K562 (cell line): ENCODE measurements around the gene GPD2. TPM values are rescaled to one million over a fixed set of nuclear protein-coding genes. Genes with fewer than 3 reads are reported as not detected.

ENCODE experiments used
- ARID4B ChIP-seq: sonication (generic); formaldehyde crosslinking; IDR thresholded peaks from 2 replicates; pipeline ENCODE4 v1.8.0; 2022; ENCODE audit warnings: mild to moderate bottlenecking, missing genetic modification reagents
- CLOCK ChIP-seq: fragments of 250-450 bp; sonication (Bioruptor Pico); IDR thresholded peaks from 2 replicates; pipeline ENCODE4 v1.4.0; 2020; ENCODE audit warnings: mild to moderate bottlenecking, moderate library complexity, borderline replicate concordance
- PHB2 ChIP-seq: fragments of 450-650 bp; IDR thresholded peaks from 2 replicates; pipeline ENCODE4 v1.6.1; 2017; ENCODE audit warnings: low read depth
- RBM15 ChIP-seq: fragments of 200-400 bp; formaldehyde crosslinking; IDR thresholded peaks from 2 replicates; pipeline ENCODE4 v1.6.1; 2018; ENCODE audit warnings: mild to moderate bottlenecking, low read length, moderate library complexity; ENCODE audit not compliant: insufficient read depth
- TOE1 ChIP-seq, 2 experiments: fragments of 450-650 bp in 1 of 2; sonication (generic) in 1 of 2; formaldehyde crosslinking in 1 of 2; IDR thresholded peaks; 2 replicates each; pipeline versions ENCODE4 v1.7.1 to v1.8.0; 2016 to 2022; ENCODE audit warnings: borderline replicate concordance in 2 of 2, mild to moderate bottlenecking in 2 of 2, antibody characterized with exemption in 1 of 2, inconsistent platforms in 1 of 2, low read depth in 1 of 2, missing genetic modification reagents in 1 of 2, moderate library complexity in 1 of 2
- ZFP30 ChIP-seq: fragments of 250-450 bp; sonication (Bioruptor Pico); IDR thresholded peaks from 2 replicates; pipeline ENCODE4 v1.8.0; 2022; ENCODE audit warnings: moderate library complexity, mild to moderate bottlenecking, inconsistent platforms, borderline replicate concordance
- ZNF444 ChIP-seq: fragments of 250-450 bp; sonication (Bioruptor Pico); IDR thresholded peaks from 2 replicates; pipeline ENCODE4 v1.4.0; 2020; ENCODE audit warnings: mild to moderate bottlenecking, moderate library complexity
- polyA plus RNA-seq, 8 experiments: library from polyadenylated mRNA; depleted of rRNA in 4 of 8; stranded (reverse) in 5 of 8; unstranded in 3 of 8; fragments of >200 nt; fragmentation: Nextera tagmentation in 2 of 8; fragmentation: Illumina TruSeq in 1 of 8; extraction: Ambion mirVana in 2 of 8; extraction: Trizol in 1 of 8; gene quantifications; 2 replicates each; pipeline versions ENCODE4 v1.2.1 to v1.2.3, GENCODE V29; 2011 to 2014; ENCODE audit warnings: inconsistent platforms in 1 of 8, missing spikeins in 1 of 8
- total RNA-seq, 7 experiments: library from RNA; depleted of rRNA in 6 of 7; stranded (reverse); fragments of >200 nt in 6 of 7; fragmentation: Illumina TruSeq in 2 of 7; extraction: Trizol in 2 of 7; gene quantifications; 2 replicates each; pipeline versions ENCODE4 v1.2.1 to v1.2.3, GENCODE V29; 2011 to 2021; ENCODE audit warnings: low replicate concordance in 1 of 7
- TF ChIP-seq, protein P1 (sequence below): fragments of 200-800 bp; sonication (Bioruptor generic); IDR thresholded peaks from 2 replicates; pipeline ENCODE4 v1.6.1; 2016; ENCODE audit warnings: missing genetic modification characterization, missing compliant biosample characterization
- TF ChIP-seq, protein P2 (sequence below): sonication (generic); formaldehyde crosslinking; IDR thresholded peaks from 2 replicates; pipeline ENCODE4 v1.8.0; 2022; ENCODE audit warnings: mild to moderate bottlenecking, missing genetic modification reagents, borderline replicate concordance

The GPD2 gene
- total and polyA plus RNA-seq, 9 of the 15 experiments (the other 6 are each of a cell fraction or from before 2014, with no cell fraction given), result 5.2 to 39.2 (median 19.0) TPM

DNA sequence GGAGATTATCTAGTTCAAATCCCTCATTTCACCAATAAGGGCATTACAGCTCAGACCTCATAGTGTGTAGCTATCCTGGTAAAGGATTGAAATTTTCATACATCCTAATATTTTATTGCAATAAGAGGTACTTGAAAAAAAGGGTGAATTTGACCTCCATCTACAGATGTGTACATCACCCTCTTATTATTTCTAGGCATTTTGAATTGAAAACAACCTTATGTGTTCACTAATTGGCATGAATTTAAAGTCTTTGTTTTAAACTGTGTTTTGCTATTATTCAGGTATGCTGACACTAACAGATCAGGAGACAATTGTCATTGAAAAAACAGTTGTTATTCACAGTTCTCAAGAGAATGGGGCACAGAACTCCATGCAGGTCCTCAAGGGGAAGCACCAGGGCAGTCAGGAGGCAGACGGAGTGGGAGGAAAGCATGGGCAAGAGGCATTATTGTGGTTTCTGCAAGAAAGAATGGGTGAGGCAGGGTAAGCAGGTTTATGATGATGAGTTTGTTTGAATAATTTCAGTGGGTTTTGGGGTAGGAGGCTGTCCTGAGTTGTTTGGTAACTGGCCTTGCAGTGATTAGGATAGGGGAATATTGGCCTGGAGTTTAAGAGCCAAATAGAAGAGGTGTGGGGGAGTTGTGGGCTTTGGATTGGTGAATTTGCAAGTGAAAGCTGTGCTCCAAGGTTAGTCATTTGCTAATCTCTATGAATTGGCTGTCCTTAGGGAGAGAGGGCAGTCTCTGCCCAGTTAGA is 194.6 kb downstream of the GPD2 start (continued):
- TF ChIP-seq RBM15 (no peak), PHB2 (no peak), ARID4B (no peak), ZFP30 (CRISPR knock-in tag) (no peak), CLOCK (no peak), TOE1 (IDR thresholded peaks at IDR 0.05; ENCODE audit: borderline replicate concordance) (no peak), TOE1 (CRISPR knock-in tag; IDR thresholded peaks at IDR 0.05; ENCODE audit: borderline replicate concordance, low read depth) (no peak), ZNF444 (CRISPR knock-in tag) (no peak)
- TF ChIP-seq, protein P1, sequence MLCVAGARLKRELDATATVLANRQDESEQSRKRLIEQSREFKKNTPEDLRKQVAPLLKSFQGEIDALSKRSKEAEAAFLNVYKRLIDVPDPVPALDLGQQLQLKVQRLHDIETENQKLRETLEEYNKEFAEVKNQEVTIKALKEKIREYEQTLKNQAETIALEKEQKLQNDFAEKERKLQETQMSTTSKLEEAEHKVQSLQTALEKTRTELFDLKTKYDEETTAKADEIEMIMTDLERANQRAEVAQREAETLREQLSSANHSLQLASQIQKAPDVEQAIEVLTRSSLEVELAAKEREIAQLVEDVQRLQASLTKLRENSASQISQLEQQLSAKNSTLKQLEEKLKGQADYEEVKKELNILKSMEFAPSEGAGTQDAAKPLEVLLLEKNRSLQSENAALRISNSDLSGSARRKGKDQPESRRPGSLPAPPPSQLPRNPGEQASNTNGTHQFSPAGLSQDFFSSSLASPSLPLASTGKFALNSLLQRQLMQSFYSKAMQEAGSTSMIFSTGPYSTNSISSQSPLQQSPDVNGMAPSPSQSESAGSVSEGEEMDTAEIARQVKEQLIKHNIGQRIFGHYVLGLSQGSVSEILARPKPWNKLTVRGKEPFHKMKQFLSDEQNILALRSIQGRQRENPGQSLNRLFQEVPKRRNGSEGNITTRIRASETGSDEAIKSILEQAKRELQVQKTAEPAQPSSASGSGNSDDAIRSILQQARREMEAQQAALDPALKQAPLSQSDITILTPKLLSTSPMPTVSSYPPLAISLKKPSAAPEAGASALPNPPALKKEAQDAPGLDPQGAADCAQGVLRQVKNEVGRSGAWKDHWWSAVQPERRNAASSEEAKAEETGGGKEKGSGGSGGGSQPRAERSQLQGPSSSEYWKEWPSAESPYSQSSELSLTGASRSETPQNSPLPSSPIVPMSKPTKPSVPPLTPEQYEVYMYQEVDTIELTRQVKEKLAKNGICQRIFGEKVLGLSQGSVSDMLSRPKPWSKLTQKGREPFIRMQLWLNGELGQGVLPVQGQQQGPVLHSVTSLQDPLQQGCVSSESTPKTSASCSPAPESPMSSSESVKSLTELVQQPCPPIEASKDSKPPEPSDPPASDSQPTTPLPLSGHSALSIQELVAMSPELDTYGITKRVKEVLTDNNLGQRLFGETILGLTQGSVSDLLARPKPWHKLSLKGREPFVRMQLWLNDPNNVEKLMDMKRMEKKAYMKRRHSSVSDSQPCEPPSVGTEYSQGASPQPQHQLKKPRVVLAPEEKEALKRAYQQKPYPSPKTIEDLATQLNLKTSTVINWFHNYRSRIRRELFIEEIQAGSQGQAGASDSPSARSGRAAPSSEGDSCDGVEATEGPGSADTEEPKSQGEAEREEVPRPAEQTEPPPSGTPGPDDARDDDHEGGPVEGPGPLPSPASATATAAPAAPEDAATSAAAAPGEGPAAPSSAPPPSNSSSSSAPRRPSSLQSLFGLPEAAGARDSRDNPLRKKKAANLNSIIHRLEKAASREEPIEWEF (CRISPR knock-in tag), result no peak
- TF ChIP-seq, protein P2, sequence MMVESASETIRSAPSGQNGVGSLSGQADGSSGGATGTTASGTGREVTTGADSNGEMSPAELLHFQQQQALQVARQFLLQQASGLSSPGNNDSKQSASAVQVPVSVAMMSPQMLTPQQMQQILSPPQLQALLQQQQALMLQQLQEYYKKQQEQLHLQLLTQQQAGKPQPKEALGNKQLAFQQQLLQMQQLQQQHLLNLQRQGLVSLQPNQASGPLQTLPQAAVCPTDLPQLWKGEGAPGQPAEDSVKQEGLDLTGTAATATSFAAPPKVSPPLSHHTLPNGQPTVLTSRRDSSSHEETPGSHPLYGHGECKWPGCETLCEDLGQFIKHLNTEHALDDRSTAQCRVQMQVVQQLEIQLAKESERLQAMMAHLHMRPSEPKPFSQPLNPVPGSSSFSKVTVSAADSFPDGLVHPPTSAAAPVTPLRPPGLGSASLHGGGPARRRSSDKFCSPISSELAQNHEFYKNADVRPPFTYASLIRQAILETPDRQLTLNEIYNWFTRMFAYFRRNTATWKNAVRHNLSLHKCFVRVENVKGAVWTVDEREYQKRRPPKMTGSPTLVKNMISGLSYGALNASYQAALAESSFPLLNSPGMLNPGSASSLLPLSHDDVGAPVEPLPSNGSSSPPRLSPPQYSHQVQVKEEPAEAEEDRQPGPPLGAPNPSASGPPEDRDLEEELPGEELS (CRISPR knock-in tag), result no peak
- TF ChIP-seq, all 486 proteins: peak for 0
